Neural cell (in vitro differentiated cells): ENCODE data around the gene SLC22A2. TPM values are rescaled to one million over a fixed set of nuclear protein-coding genes. Genes with fewer than 3 reads are reported as not detected.

Source experiments
- H2AFZ ChIP-seq: fragments of 200-600, 300-800 bp; sonication (generic), shearing (Covaris generic); 2 replicates; pipeline ENCODE4 v1.6.0; 2014; ENCODE audit warnings: low read depth, mild to moderate bottlenecking, antibody characterized with exemption, low read length, moderate library complexity
- H3F3A ChIP-seq: fragments of 200-600 bp; shearing (Covaris generic); 2 replicates; pipeline ENCODE4 v1.6.1; 2016; ENCODE audit warnings: mild to moderate bottlenecking, moderate library complexity, mixed read lengths, antibody characterized with exemption, low read length; ENCODE audit not compliant: insufficient read depth, poor library complexity, severe bottlenecking
- H3K27ac ChIP-seq: fragments of 200-600, 300-800 bp; sonication (generic), shearing (Covaris generic); 2 replicates; pipeline ENCODE4 v1.5.1; 2014; ENCODE audit warnings: mild to moderate bottlenecking, low read length, moderate library complexity
- H3K27me3 ChIP-seq: fragments of 300-800, 200-600 bp; sonication (generic), shearing (Covaris generic); 2 replicates; pipeline ENCODE4 v1.6.0; 2014; ENCODE audit warnings: mild to moderate bottlenecking, low read depth, low read length, moderate library complexity; ENCODE audit not compliant: insufficient read depth
- H3K36me3 ChIP-seq: fragments of 300-800, 200-600 bp; sonication (generic), shearing (Covaris generic); 2 replicates; pipeline ENCODE4 v1.5.1; 2014; ENCODE audit warnings: mild to moderate bottlenecking, antibody characterized with exemption, low read length, moderate library complexity; ENCODE audit not compliant: insufficient read depth
- H3K4me2 ChIP-seq: fragments of 300-800, 200-600 bp; sonication (generic), shearing (Covaris generic); 2 replicates; pipeline ENCODE4 v1.6.0; 2014; ENCODE audit warnings: mild to moderate bottlenecking, low read length
- H3K4me3 ChIP-seq: fragments of 300-800, 200-600 bp; sonication (generic), shearing (Covaris generic); 2 replicates; pipeline ENCODE4 v1.5.1; 2014; ENCODE audit warnings: mild to moderate bottlenecking, low read length, moderate library complexity
- H3K79me2 ChIP-seq: fragments of 200-600 bp; shearing (Covaris generic); replicated peaks from 2 replicates; pipeline ENCODE4 v1.6.0; 2014; ENCODE audit warnings: mild to moderate bottlenecking, low read length, moderate library complexity; ENCODE audit not compliant: insufficient read depth
- H3K9ac ChIP-seq: fragments of 300-800, 200-600 bp; sonication (generic), shearing (Covaris generic); 2 replicates; pipeline ENCODE4 v1.6.1; 2016; ENCODE audit warnings: mild to moderate bottlenecking, low read length, mixed read lengths
- H3K9me2 ChIP-seq: fragments of 200-600 bp; shearing (Covaris generic); 2 replicates; pipeline ENCODE4 v1.6.1; 2016; ENCODE audit warnings: mild to moderate bottlenecking, low read length, mixed read lengths; ENCODE audit not compliant: insufficient read depth
- H3K9me3 ChIP-seq: fragments of 200-600, 300-800 bp; sonication (generic), shearing (Covaris generic); 2 replicates; pipeline ENCODE4 v1.6.1; 2016; ENCODE audit warnings: mild to moderate bottlenecking, mixed run types, low read length, moderate library complexity, mixed read lengths
- H4K20me1 ChIP-seq: fragments of 200-600 bp; shearing (Covaris generic); 2 replicates; pipeline ENCODE4 v1.6.1; 2016; ENCODE audit warnings: mild to moderate bottlenecking, mixed run types; ENCODE audit not compliant: insufficient read depth
- CTCF ChIP-seq: fragments of 450-650 bp; IDR thresholded peaks from 2 replicates; pipeline ENCODE4 v1.5.1; 2014; ENCODE audit warnings: antibody characterized with exemption, mild to moderate bottlenecking, moderate library complexity; ENCODE audit not compliant: poor library complexity, severe bottlenecking
- EP300 ChIP-seq: fragments of 450-650 bp; conservative IDR thresholded peaks from 2 replicates; pipeline ENCODE4 v1.6.1; 2014; ENCODE audit warnings: antibody characterized with exemption, mild to moderate bottlenecking, moderate library complexity; ENCODE audit not compliant: poor library complexity, severe bottlenecking
- EZH2 ChIP-seq: fragments of 200-600, 300-800 bp; shearing (Covaris generic), sonication (generic); IDR thresholded peaks from 2 replicates; pipeline ENCODE4 v1.6.1; 2014; ENCODE audit warnings: antibody characterized with exemption, low read length, borderline replicate concordance, mild to moderate bottlenecking; ENCODE audit not compliant: insufficient read depth, poor library complexity, severe bottlenecking
- MXI1 ChIP-seq: fragments of 450-650 bp; conservative IDR thresholded peaks from 2 replicates; pipeline ENCODE4 v1.6.1; 2014; ENCODE audit warnings: antibody characterized with exemption, mild to moderate bottlenecking; ENCODE audit not compliant: poor library complexity, severe bottlenecking
- POLR2AphosphoS5 ChIP-seq: IDR thresholded peaks from 2 replicates; pipeline ENCODE4 v1.6.1; 2012
- RAD21 ChIP-seq: fragments of 450-650 bp; conservative IDR thresholded peaks from 2 replicates; pipeline ENCODE4 v1.6.1; 2014; ENCODE audit warnings: antibody characterized with exemption, mild to moderate bottlenecking, moderate library complexity
- REST ChIP-seq: IDR thresholded peaks from 2 replicates; pipeline ENCODE4 v1.6.1; 2012; ENCODE audit warnings: borderline replicate concordance
- SMC3 ChIP-seq: fragments of 450-650 bp; conservative IDR thresholded peaks from 2 replicates; pipeline ENCODE4 v1.6.1; 2014; ENCODE audit warnings: antibody characterized with exemption, mild to moderate bottlenecking, moderate library complexity; ENCODE audit not compliant: poor library complexity
- TAF1 ChIP-seq: IDR thresholded peaks from 2 replicates; pipeline ENCODE4 v1.6.1; 2012; ENCODE audit warnings: low read depth
- polyA plus RNA-seq: library from polyadenylated mRNA; depleted of rRNA; stranded (reverse); fragments of >200 nt; gene quantifications from 2 replicates; pipeline ENCODE4 v1.2.3, GENCODE V29; 2014

Gene SLC22A2
- polyA plus RNA-seq, 1 donor from 2014 or later = not detected

- no peak overlapping the region for H3K9ac ChIP-seq
- no peak overlapping the region for H3K27ac ChIP-seq
Observed at GRCh38 chr6:160167604-160168399, 90.8 kb downstream of the SLC22A2 start.

More at GRCh38 chr6:160167604-160168399, 90.8 kb downstream of the SLC22A2 start:
- Histone ChIP-seq H2AFZ (no peak overlapping the region), H3K9me2 (no peaks in the 10 kb centered on the region), H3K4me2 (no peak overlapping the region), H3K27me3 (no peaks in the 10 kb centered on the region), H4K20me1 (no peaks in the 10 kb centered on the region), H3K36me3 (no peaks in the 10 kb centered on the region), H3K79me2 (no peaks in the 10 kb centered on the region), H3K9me3 (no peaks in the 10 kb centered on the region), H3K4me3 (no peak overlapping the region), H3F3A (no peaks in the 10 kb centered on the region)
- TF ChIP-seq MXI1 = no peak
- no peak for TF ChIP-seq REST
- TF ChIP-seq SMC3 = no peak
- no peak for TF ChIP-seq TAF1
- no peak for TF ChIP-seq EP300
- no peak for TF ChIP-seq EZH2
- TF ChIP-seq RAD21 = no peak
- TF ChIP-seq CTCF = no peak
- TF ChIP-seq POLR2AphosphoS5 = no peak

Other genes starting within 250 kb of the SLC22A2 start
- 0.71 and 1.4 TPM in 2 replicates for gene SLC22A1, start 137.0 kb downstream of the SLC22A2 start, polyA plus RNA-seq
- 0.10 TPM in 1 of 2 replicates, not detected in the other for gene SLC22A3, start 89.6 kb upstream of the SLC22A2 start, polyA plus RNA-seq